GM12801 (cell line): ENCODE results near the gene ARHGEF11.

ENCODE experiments used
- CTCF ChIP-seq: IDR thresholded peaks from one replicate; pipeline ENCODE4 v1.5.1; 2011; ENCODE audit warnings: control low read depth; ENCODE audit not compliant: insufficient read length; ENCODE audit errors: extremely low read depth

Gene ARHGEF11

GRCh38 chr1:157077394-157077793, 31.9 kb upstream of the ARHGEF11 start:
- no peak for TF ChIP-seq CTCF

GRCh38 chr1:157073944-157074685, 28.6 kb upstream of the ARHGEF11 start:
- TF ChIP-seq CTCF, result no peak

GRCh38 chr1:157069601-157070000, 24.1 kb upstream of the ARHGEF11 start:
- no peak for TF ChIP-seq CTCF

GRCh38 chr1:157056269-157056668, 10.7 kb upstream of the ARHGEF11 start:
- no peak for TF ChIP-seq CTCF

- TF ChIP-seq CTCF, result no peak
Observed at GRCh38 chr1:157050836-157051235, 5.3 kb upstream of the ARHGEF11 start.

GRCh38 chr1:157047062-157047410, 1.5 kb upstream of the ARHGEF11 start:
- no peak for TF ChIP-seq CTCF

- no peak for TF ChIP-seq CTCF
Observed at GRCh38 chr1:157044326-157044725, 1.2 kb downstream of the ARHGEF11 start.
